ENCODE data around the gene SPIRE2.
"Not testable (repeated sequence)": the region's sequence is repeated elsewhere in the genome, so short reads cannot be mapped to it uniquely, and the experiment has no call there.

SPIRE2 gene

GRCh38 chr16:89815639-89816348 lies 12.5 kb upstream of the SPIRE2 start:
- peak overlapping the region; percentile 78 for H2AFZ ChIP-seq (ENCODE audit: low read depth, low read length)
- DNase-seq: peak; percentile 28
- no peak for TF ChIP-seq EZH2 (IDR thresholded peaks at IDR 0.05; ENCODE audit: borderline replicate concordance, low read depth, low read length, severe bottlenecking)
- TF ChIP-seq, protein P1, sequence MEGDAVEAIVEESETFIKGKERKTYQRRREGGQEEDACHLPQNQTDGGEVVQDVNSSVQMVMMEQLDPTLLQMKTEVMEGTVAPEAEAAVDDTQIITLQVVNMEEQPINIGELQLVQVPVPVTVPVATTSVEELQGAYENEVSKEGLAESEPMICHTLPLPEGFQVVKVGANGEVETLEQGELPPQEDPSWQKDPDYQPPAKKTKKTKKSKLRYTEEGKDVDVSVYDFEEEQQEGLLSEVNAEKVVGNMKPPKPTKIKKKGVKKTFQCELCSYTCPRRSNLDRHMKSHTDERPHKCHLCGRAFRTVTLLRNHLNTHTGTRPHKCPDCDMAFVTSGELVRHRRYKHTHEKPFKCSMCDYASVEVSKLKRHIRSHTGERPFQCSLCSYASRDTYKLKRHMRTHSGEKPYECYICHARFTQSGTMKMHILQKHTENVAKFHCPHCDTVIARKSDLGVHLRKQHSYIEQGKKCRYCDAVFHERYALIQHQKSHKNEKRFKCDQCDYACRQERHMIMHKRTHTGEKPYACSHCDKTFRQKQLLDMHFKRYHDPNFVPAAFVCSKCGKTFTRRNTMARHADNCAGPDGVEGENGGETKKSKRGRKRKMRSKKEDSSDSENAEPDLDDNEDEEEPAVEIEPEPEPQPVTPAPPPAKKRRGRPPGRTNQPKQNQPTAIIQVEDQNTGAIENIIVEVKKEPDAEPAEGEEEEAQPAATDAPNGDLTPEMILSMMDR (IDR thresholded peaks at IDR 0.05; ENCODE audit: borderline replicate concordance, extremely low read depth, low read length, poor library complexity, severe bottlenecking): no peak
- H3K27ac ChIP-seq (ENCODE audit: low read length): peak overlapping the region; percentile 77
- H3K4me1 ChIP-seq (ENCODE audit: insufficient read depth, low read length): peaks cover 54% of the 10 kb centered on the region
- ATAC-seq (ENCODE audit: insufficient read depth, low read depth): no peak; the same call in 1 of the 3 replicates
- peak overlapping the region; percentile 77 for H3K9ac ChIP-seq (ENCODE audit: low read depth, low read length)
- peaks cover 68% of the 10 kb centered on the region for H3K79me2 ChIP-seq (ENCODE audit: insufficient read depth, low read length)
- peak overlapping the region; percentile 61 to 76 for H3K4me3 ChIP-seq (ENCODE audit: low read depth in 1 of 2, low read length in 2 of 2)
- no peaks in the 10 kb centered on the region for H3K27me3 ChIP-seq (ENCODE audit: insufficient read depth, low read length, poor library complexity)
- peaks cover 25% of the 10 kb centered on the region; the same call in 1 of the 2 replicates for H4K20me1 ChIP-seq (ENCODE audit: insufficient read depth, low read length)
- no peaks in the 10 kb centered on the region for H3K9me3 ChIP-seq (ENCODE audit: insufficient read depth, low read length, severe bottlenecking)
- H3K4me2 ChIP-seq (ENCODE audit: insufficient read depth, low read length): peak overlapping the region; percentile 82
- H3K36me3 ChIP-seq (ENCODE audit: insufficient read depth, low read length): peaks cover 39% of the 10 kb centered on the region

DNA sequence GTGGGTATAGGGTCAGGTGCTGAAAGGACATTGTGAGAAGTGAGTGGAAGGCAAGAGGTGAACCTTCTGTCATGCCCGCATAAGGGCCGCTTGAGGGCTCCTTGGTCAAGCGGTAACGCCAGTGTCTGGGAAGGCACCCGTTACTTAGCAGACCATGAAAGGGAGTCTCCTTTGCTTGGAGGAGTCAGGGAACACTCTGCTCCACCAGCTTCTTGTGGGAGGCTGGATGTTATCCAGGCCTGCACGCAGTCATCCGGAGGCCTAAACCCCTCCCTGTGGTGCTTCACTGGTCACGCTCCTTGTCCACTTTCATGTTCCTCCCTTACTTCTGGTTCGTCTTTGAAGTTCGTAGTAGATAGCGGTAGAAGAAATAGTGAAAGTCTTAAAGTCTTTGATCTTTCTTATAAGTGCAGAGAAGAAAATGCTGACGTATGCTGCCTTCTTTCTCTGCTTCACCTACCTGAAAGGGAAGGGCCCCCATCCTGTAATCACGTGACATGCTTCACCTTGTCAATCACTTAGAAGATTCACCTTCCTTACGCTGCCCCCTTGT lies 9.3 kb upstream of the SPIRE2 start:
- H3K27ac ChIP-seq (ENCODE audit: low read length); H3K9me3 ChIP-seq (ENCODE audit: insufficient read depth, low read length, severe bottlenecking); H3K36me3 ChIP-seq (ENCODE audit: insufficient read depth, low read length); DNase-seq; H3K27me3 ChIP-seq (ENCODE audit: insufficient read depth, low read length, poor library complexity); ATAC-seq (ENCODE audit: insufficient read depth, low read depth); H3K9ac ChIP-seq (ENCODE audit: low read depth, low read length); H2AFZ ChIP-seq (ENCODE audit: low read depth, low read length): not testable (repeated sequence)
- H3K4me3 ChIP-seq (ENCODE audit: low read depth in 1 of 2, low read length in 2 of 2): peak overlapping the region in 1 of 2 experiments; percentile 18; a peak in 1 of 4 replicates
- peaks cover 38% of the 10 kb centered on the region for H3K79me2 ChIP-seq (ENCODE audit: insufficient read depth, low read length)
- peak overlapping the region; percentile 82 for H3K4me2 ChIP-seq (ENCODE audit: insufficient read depth, low read length)
- H4K20me1 ChIP-seq (ENCODE audit: insufficient read depth, low read length): peaks cover 10% of the 10 kb centered on the region; the same call in 1 of the 2 replicates
- peaks cover 44% of the 10 kb centered on the region for H3K4me1 ChIP-seq (ENCODE audit: insufficient read depth, low read length)

- not testable (repeated sequence) for H3K27ac ChIP-seq (ENCODE audit: low read length); H3K9ac ChIP-seq (ENCODE audit: low read depth, low read length); H4K20me1 ChIP-seq (ENCODE audit: insufficient read depth, low read length); DNase-seq; ATAC-seq (ENCODE audit: insufficient read depth, low read depth); H3K36me3 ChIP-seq (ENCODE audit: insufficient read depth, low read length); H2AFZ ChIP-seq (ENCODE audit: low read depth, low read length); H3K27me3 ChIP-seq (ENCODE audit: insufficient read depth, low read length, poor library complexity); H3K9me3 ChIP-seq (ENCODE audit: insufficient read depth, low read length, severe bottlenecking); H3K4me3 ChIP-seq (ENCODE audit: low read depth in 1 of 2, low read length in 2 of 2)
- Histone ChIP-seq H3K4me1 (ENCODE audit: insufficient read depth, low read length) (peaks cover 39% of the 10 kb centered on the region), H3K79me2 (ENCODE audit: insufficient read depth, low read length) (peaks cover 33% of the 10 kb centered on the region), H3K4me2 (ENCODE audit: insufficient read depth, low read length) (peak overlapping the region; percentile 82; the same call in 1 of the 2 replicates)
These were observed 8.8 kb upstream of the SPIRE2 start for GRCh38 chr16:89819448-89819847.

- peaks cover 3% of the 10 kb centered on the region; the same call in 1 of the 2 replicates for H4K20me1 ChIP-seq (ENCODE audit: insufficient read depth, low read length)
- no peak overlapping the region for H2AFZ ChIP-seq (ENCODE audit: low read depth, low read length)
- H3K36me3 ChIP-seq (ENCODE audit: insufficient read depth, low read length): no peaks in the 10 kb centered on the region
- ATAC-seq (ENCODE audit: insufficient read depth, low read depth) (no peak), DNase-seq (no peak)
- no peak for TF ChIP-seq EZH2 (IDR thresholded peaks at IDR 0.05; ENCODE audit: borderline replicate concordance, low read depth, low read length, severe bottlenecking)
- TF ChIP-seq, protein P1 (IDR thresholded peaks at IDR 0.05; ENCODE audit: borderline replicate concordance, extremely low read depth, low read length, poor library complexity, severe bottlenecking): no peak
- H3K27ac ChIP-seq (ENCODE audit: low read length): no peak overlapping the region
- no peaks in the 10 kb centered on the region for H3K9me3 ChIP-seq (ENCODE audit: insufficient read depth, low read length, severe bottlenecking)
- peaks cover 26% of the 10 kb centered on the region for H3K4me1 ChIP-seq (ENCODE audit: insufficient read depth, low read length)
- H3K27me3 ChIP-seq (ENCODE audit: insufficient read depth, low read length, poor library complexity): no peaks in the 10 kb centered on the region
- peaks cover 13% of the 10 kb centered on the region for H3K79me2 ChIP-seq (ENCODE audit: insufficient read depth, low read length)
- H3K4me2 ChIP-seq (ENCODE audit: insufficient read depth, low read length): no peak overlapping the region
- no peak overlapping the region for H3K4me3 ChIP-seq (ENCODE audit: low read depth in 1 of 2, low read length in 2 of 2)
- no peak overlapping the region for H3K9ac ChIP-seq (ENCODE audit: low read depth, low read length)
These were observed 6.7 kb upstream of the SPIRE2 start for GRCh38 chr16:89821438-89822187.
